ENCODE data around the gene SOX15. TPM values are rescaled to one million over a fixed set of nuclear protein-coding genes. Genes with fewer than 3 reads are reported as not detected.

The SOX15 gene
- polyA plus RNA-seq, 12 donors = 1.3 to 12.9 (median 1.8) TPM; not detected in 2

GRCh38 chr17:7579001-7579833 lies 10.7 kb downstream of the SOX15 start, which contains the start of gene CD68:
Gene CD68, plus strand, starts transcription at chr17:7579638. Its CDS starts 40 bp downstream, at chr17:7579678.
- DNase-seq = no peak

- DNase-seq = no peak
Measured at GRCh38 chr17:7577327-7578199, 12.3 kb downstream of the SOX15 start.

- no peak for DNase-seq
Measured at GRCh38 chr17:7576432-7576937, 13.4 kb downstream of the SOX15 start.

GRCh38 chr17:7575959-7576358 lies 13.9 kb downstream of the SOX15 start:
- DNase-seq = no peak

GRCh38 chr17:7575481-7575883 lies 14.4 kb downstream of the SOX15 start:
- DNase-seq = no peak

GRCh38 chr17:7574176-7574953 lies 15.5 kb downstream of the SOX15 start:
- DNase-seq = no peak

- DNase-seq = peak; percentile 93
Measured at GRCh38 chr17:7573324-7574080, 16.4 kb downstream of the SOX15 start.

- DNase-seq = no peak
Measured at GRCh38 chr17:7572588-7573323, 17.1 kb downstream of the SOX15 start.

GRCh38 chr17:7572338-7572587 lies 17.6 kb downstream of the SOX15 start:
- peak; percentile 99 for DNase-seq

GRCh38 chr17:7570351-7570750 lies 19.5 kb downstream of the SOX15 start:
- DNase-seq = no peak

- DNase-seq = no peak
Measured at GRCh38 chr17:7569571-7569970, 20.3 kb downstream of the SOX15 start.

GRCh38 chr17:7563115-7563869 lies 26.6 kb downstream of the SOX15 start:
- DNase-seq = no peak

GRCh38 chr17:7562208-7562605 lies 27.7 kb downstream of the SOX15 start:
- DNase-seq = no peak

GRCh38 chr17:7561589-7562207 lies 28.2 kb downstream of the SOX15 start, which contains the start of gene SENP3:
Gene SENP3, plus strand, starts transcription at chr17:7561919. Its CDS starts 1,158 bp downstream, at chr17:7563077.
- DNase-seq = peak; percentile 92

- DNase-seq = peak; percentile 91
Measured at GRCh38 chr17:7561028-7561575, 28.8 kb downstream of the SOX15 start.

GRCh38 chr17:7560172-7561027 lies 29.5 kb downstream of the SOX15 start:
- DNase-seq = no peak

GRCh38 chr17:7559320-7560171 lies 30.3 kb downstream of the SOX15 start:
- DNase-seq = no peak

Data from muscle of arm (tissue), 12 donors.